ENCODE results near the gene DTNB. TPM values are rescaled to one million over a fixed set of nuclear protein-coding genes. Genes with fewer than 3 reads are reported as not detected.

The DTNB gene
- polyA plus RNA-seq, 1 of the 3 experiments (the other 2 are of a cell fraction): 15.3 TPM

GRCh38 chr2:25453199-25453905 is 220.0 kb downstream of the DTNB start:
- TF ChIP-seq MAX (IDR thresholded peaks at IDR 0.05; ENCODE audit: low read depth): no peak
- no peak for TF ChIP-seq TCF12 (IDR thresholded peaks at IDR 0.05)
- no peak for TF ChIP-seq RCOR1 (IDR thresholded peaks at IDR 0.05; ENCODE audit: low read length)
- H3K4me2 ChIP-seq: no peak overlapping the region
- peaks cover 2 to 4% of the 10 kb centered on the region in 2 experiments for H3K36me3 ChIP-seq (replicated peaks in 1 of 2; ENCODE audit: control insufficient read depth in 1 of 2, insufficient read depth in 2 of 2, low read length in 1 of 2)
- no peaks in the 10 kb centered on the region for H3K27me3 ChIP-seq (ENCODE audit: insufficient read depth)
- H4K20me1 ChIP-seq (ENCODE audit: insufficient read depth): no peaks in the 10 kb centered on the region
- H3K9me2 ChIP-seq: no peaks in the 10 kb centered on the region
- no peaks in the 10 kb centered on the region for H3K79me2 ChIP-seq (ENCODE audit: insufficient read depth)
- H3K4me1 ChIP-seq (ENCODE audit: control insufficient read depth in 1 of 2, insufficient read depth in 2 of 2, low read depth in 1 of 2, low read length in 1 of 2): no peaks in the 10 kb centered on the region
- WGBS (ENCODE audit: low lambda C conversion rate): 96% methylated on average over 3 of the region's 3 CpGs
- H3K27ac ChIP-seq (ENCODE audit: low read depth in 2 of 2, low read length in 1 of 2): no peak overlapping the region
- no peak overlapping the region for H2AFZ ChIP-seq (ENCODE audit: low read depth)
- no peak overlapping the region for H3K9ac ChIP-seq
- H3K4me3 ChIP-seq (ENCODE audit: low read depth in 2 of 2, low read length in 1 of 2): no peak overlapping the region
- no peak for DNase-seq
- no peaks in the 10 kb centered on the region for H3F3A ChIP-seq (replicated peaks; ENCODE audit: insufficient read depth)
- ChIA-PET CTCF (interaction anchor here (0.6 to 1.6 kb wide), 4 partner anchors 13 to 76 kb away, joined by 3 to 4 read pairs (median 4); no protein-coding TSS in a partner anchor), POLR2A (interaction anchor here (0.6 to 0.9 kb wide), 2 partner anchors 16 kb away, joined by 3 read pairs; no protein-coding TSS in a partner anchor)
- no peaks in the 10 kb centered on the region for H3K9me3 ChIP-seq

- 90% methylated on average over 6 of the region's 6 CpGs for WGBS (ENCODE audit: low lambda C conversion rate)
- ChIA-PET POLR2A (no interaction called here), CTCF (no interaction called here)
- Histone ChIP-seq H3K4me3 (ENCODE audit: low read depth in 2 of 2, low read length in 1 of 2) (no peak overlapping the region), H3K9me3 (no peaks in the 10 kb centered on the region), H4K20me1 (ENCODE audit: insufficient read depth) (no peaks in the 10 kb centered on the region), H3K4me1 (ENCODE audit: control insufficient read depth in 1 of 2, insufficient read depth in 2 of 2, low read depth in 1 of 2, low read length in 1 of 2) (no peaks in the 10 kb centered on the region), H3K27ac (ENCODE audit: low read depth in 2 of 2, low read length in 1 of 2) (no peak overlapping the region), H2AFZ (ENCODE audit: low read depth) (no peak overlapping the region), H3K9ac (no peak overlapping the region), H3K4me2 (no peak overlapping the region), H3K9me2 (no peaks in the 10 kb centered on the region), H3K27me3 (ENCODE audit: insufficient read depth) (no peaks in the 10 kb centered on the region), H3K36me3 (replicated peaks in 1 of 2; ENCODE audit: control insufficient read depth in 1 of 2, insufficient read depth in 2 of 2, low read length in 1 of 2) (peaks cover 2 to 7% of the 10 kb centered on the region in 2 experiments), H3K79me2 (ENCODE audit: insufficient read depth) (no peaks in the 10 kb centered on the region), H3F3A (replicated peaks; ENCODE audit: insufficient read depth) (no peaks in the 10 kb centered on the region)
- TF ChIP-seq YY1 (IDR thresholded peaks at IDR 0.05; ENCODE audit: low read depth) (no peak), EZH2phosphoT487 (IDR thresholded peaks at IDR 0.05; ENCODE audit: borderline replicate concordance, low read depth) (no peak)
- DNase-seq: no peak
Observed at GRCh38 chr2:25448808-25449207, 224.6 kb downstream of the DTNB start.

- Histone ChIP-seq H3K27ac (ENCODE audit: low read depth in 2 of 2, low read length in 1 of 2) (no peak overlapping the region), H3F3A (replicated peaks; ENCODE audit: insufficient read depth) (no peaks in the 10 kb centered on the region), H3K36me3 (replicated peaks in 1 of 2; ENCODE audit: control insufficient read depth in 1 of 2, insufficient read depth in 2 of 2, low read length in 1 of 2) (peaks cover 2 to 7% of the 10 kb centered on the region in 2 experiments), H3K4me3 (ENCODE audit: low read depth in 2 of 2, low read length in 1 of 2) (no peak overlapping the region), H2AFZ (ENCODE audit: low read depth) (no peak overlapping the region), H3K9me3 (no peaks in the 10 kb centered on the region), H3K27me3 (ENCODE audit: insufficient read depth) (no peaks in the 10 kb centered on the region), H3K4me1 (ENCODE audit: control insufficient read depth in 1 of 2, insufficient read depth in 2 of 2, low read depth in 1 of 2, low read length in 1 of 2) (no peaks in the 10 kb centered on the region), H3K9me2 (no peaks in the 10 kb centered on the region), H4K20me1 (ENCODE audit: insufficient read depth) (no peaks in the 10 kb centered on the region), H3K79me2 (ENCODE audit: insufficient read depth) (no peaks in the 10 kb centered on the region), H3K9ac (no peak overlapping the region), H3K4me2 (no peak overlapping the region)
- TF ChIP-seq MAX (IDR thresholded peaks at IDR 0.05; ENCODE audit: low read depth) (no peak), SMC3 (IDR thresholded peaks at IDR 0.05; ENCODE audit: low read depth, low read length) (no peak), CHD2 (IDR thresholded peaks at IDR 0.05; ENCODE audit: low read length, partially characterized antibody) (no peak), NRF1 (IDR thresholded peaks at IDR 0.05; ENCODE audit: low read depth, low read length) (no peak), PBX3 (IDR thresholded peaks at IDR 0.05) (no peak), USF1 (IDR thresholded peaks at IDR 0.05; ENCODE audit: borderline replicate concordance, low read depth) (no peak)
- no peak for DNase-seq
- ChIA-PET CTCF (interaction anchor here (1.1 to 1.5 kb wide), 2 partner anchors 85 to 218 kb away, joined by 3 to 4 read pairs; no protein-coding TSS in a partner anchor), POLR2A (no interaction called here)
- WGBS (ENCODE audit: low lambda C conversion rate): 87% methylated on average over 1 of the region's 1 CpG
Observed at GRCh38 chr2:25447018-25447417, 226.4 kb downstream of the DTNB start.

Data from SK-N-SH (cell line).